Prostate gland (tissue), 2 donors: ENCODE results near the gene CAMK2D.

Experiments used
- POLR2A ChIP-seq: fragments of 450-650 bp; IDR thresholded peaks from one replicate; pipeline ENCODE4 v1.6.1; 2016; ENCODE audit warnings: antibody characterized with exemption, mild to moderate bottlenecking
- TF ChIP-seq, protein P1 (sequence below), 4 experiments: fragments of 200-600 bp in 2 of 4; fragments of 450-650 bp in 2 of 4; sonication (generic) in 2 of 4; IDR thresholded peaks; 1 replicate in 3 of 4; 2 replicates in 1 of 4; pipeline ENCODE4 v1.5.1; 2016 to 2019; ENCODE audit warnings: antibody characterized with exemption in 4 of 4, mild to moderate bottlenecking in 2 of 4, moderate library complexity in 2 of 4

DNA sequence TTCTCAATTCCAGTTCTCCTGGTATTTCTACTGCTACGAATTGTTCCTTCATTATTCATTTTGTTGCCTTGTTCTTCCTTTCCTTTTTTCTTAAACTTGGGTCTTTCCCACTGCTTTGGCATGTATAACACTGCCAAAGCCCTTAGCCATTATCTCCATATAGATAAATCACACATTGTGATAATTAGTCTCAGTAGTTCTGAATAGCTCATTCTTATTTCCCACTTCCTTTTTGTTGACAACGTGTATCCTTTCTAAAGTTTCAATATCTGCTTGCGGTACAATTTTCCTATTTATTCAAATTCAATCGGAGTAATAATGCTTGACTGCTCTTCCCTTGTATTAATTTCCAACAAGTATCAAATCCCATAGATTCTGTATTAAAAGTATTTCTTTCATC is 14.5 kb upstream of the CAMK2D start:
- TF ChIP-seq, protein P1, sequence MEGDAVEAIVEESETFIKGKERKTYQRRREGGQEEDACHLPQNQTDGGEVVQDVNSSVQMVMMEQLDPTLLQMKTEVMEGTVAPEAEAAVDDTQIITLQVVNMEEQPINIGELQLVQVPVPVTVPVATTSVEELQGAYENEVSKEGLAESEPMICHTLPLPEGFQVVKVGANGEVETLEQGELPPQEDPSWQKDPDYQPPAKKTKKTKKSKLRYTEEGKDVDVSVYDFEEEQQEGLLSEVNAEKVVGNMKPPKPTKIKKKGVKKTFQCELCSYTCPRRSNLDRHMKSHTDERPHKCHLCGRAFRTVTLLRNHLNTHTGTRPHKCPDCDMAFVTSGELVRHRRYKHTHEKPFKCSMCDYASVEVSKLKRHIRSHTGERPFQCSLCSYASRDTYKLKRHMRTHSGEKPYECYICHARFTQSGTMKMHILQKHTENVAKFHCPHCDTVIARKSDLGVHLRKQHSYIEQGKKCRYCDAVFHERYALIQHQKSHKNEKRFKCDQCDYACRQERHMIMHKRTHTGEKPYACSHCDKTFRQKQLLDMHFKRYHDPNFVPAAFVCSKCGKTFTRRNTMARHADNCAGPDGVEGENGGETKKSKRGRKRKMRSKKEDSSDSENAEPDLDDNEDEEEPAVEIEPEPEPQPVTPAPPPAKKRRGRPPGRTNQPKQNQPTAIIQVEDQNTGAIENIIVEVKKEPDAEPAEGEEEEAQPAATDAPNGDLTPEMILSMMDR (IDR thresholded peaks at IDR 0.05), result no peak
- no peak for TF ChIP-seq POLR2A
